HG02610 (cell line): Measurements from ENCODE around the gene EPHB6.
A peak's percentile ranks its signal among the peaks of the same experiment; 100 is the strongest.

ENCODE experiments used
- ATAC-seq: cut with Tn5 transposase; IDR thresholded peaks from one replicate; pipeline ENCODE4 v1.9.1; 2021; ENCODE audit warnings: mild to moderate bottlenecking, moderate library complexity; ENCODE audit not compliant: unreplicated experiment

EPHB6 gene

GRCh38 chr7:142832417-142832816 is 22.5 kb upstream of the EPHB6 start:
- no peak for ATAC-seq

DNA sequence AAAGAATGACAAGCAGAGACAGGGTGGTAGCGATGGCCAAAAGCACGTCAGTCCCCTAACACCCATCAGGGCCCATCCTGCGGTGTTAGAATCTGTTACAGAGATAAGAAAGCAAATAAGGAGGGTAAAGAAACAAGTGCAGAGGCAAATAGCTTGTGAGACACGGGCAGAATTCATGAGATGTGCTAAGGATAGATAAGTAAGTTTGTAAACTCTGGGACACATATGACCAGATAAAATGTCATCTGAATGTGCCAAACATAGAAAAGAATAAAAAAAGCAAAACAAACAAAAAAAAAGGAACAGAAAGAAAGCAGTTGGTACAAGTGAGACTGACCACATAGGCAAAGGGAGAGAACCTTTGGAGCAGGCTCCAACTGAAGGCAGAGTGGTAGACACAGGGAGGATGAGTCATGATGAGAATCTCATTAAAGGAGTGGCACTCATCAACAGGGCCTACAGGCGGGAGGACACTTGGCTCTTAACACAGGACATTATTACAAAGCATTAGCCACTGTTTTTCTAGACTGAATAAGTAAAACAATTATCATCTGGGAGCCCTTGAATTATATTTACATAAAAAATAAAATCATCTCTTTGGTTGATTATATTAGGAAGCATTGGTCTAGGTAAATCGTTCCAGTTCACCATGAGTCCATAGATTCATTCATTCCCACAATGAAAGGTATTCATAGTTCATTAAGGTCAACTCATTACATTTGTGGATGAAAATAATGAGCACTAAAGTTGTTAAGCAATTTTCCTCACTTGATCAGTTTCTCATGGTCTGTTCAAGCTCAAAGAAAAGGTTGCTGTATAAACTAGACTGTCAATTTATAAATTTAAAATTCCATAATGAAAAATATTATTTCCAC is 21.5 kb upstream of the EPHB6 start:
- peak; percentile 61 for ATAC-seq

- no peak for ATAC-seq
Observed at GRCh38 chr7:142835487-142835886, 19.4 kb upstream of the EPHB6 start.

DNA sequence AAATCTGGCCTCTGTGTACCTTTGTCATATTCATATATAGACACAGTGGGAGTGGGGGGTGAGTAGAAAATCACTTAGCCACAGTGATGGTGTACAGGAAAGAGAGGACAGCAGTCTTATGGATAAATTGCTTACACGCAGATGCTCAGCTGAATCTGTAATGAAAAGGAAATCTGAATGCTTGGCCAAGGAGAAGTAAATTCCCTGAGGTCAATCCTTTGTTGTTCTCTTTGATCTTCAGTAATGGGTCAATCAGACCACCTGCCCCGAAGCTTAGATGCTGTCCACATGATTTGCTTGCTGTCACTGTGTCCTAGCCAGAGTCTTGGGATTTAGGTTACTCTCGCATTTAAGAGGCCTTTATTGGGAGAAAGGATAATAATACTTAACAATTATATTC is 18.4 kb upstream of the EPHB6 start:
- no peak for ATAC-seq

DNA sequence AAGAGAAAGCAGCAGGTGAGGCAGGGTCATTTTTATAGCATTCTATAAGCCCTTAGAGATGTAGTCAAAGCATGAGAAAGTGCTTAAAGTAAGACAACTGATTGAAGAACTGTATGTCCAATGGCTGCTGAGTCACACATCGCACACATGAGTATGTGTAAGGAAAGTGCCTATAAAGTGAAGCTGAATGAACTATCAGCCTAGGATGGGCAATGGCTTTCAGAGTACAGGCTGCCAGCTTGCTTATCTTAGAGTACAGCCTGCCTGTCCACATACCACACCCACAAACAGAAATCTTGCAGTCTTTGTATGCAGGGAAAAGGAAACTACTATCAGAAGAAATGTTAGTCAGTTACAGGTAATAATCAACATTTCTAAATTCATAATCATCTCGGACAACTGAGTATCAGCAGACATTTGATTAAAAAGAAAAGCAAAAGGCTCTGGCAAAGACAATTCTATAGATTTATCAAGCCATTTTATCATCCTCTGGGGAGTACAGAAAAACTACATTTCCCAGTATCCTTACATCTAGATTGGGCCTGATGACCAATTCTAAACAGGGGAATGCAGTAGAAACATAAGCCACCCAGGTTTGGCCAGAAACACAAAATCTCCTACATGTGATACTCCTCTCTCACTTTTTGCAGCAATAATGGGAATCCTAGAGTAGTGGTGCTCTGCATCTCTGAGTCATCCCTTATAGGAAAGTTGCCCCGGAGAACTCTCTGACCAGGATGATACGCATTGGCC is 16.2 kb upstream of the EPHB6 start:
- no peak for ATAC-seq

GRCh38 chr7:142842251-142842766 is 12.6 kb upstream of the EPHB6 start:
- ATAC-seq: no peak

DNA sequence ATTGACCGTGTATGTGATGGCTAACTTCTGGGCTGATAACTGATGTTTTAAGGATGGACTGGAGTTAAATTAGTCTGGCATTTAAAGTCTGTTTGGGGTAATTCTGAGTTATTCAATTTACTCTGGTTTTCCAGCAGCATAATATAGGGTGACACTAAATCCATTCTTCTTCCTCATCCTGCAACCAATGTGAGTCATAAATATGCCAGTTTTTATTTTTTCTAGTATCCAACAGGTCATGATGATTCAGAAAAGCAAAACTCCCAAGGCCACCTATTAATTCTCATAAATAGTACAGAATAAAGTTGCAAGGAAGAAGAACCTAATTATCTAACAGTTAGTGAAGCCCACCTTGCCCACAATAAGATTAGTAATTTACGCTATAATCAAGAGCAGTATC is 7.5 kb upstream of the EPHB6 start:
- no peak for ATAC-seq

- no peak for ATAC-seq
Observed at GRCh38 chr7:142851269-142851668, 3.6 kb upstream of the EPHB6 start.

- no peak for ATAC-seq
Observed at GRCh38 chr7:142851919-142852318, 3.0 kb upstream of the EPHB6 start.

DNA sequence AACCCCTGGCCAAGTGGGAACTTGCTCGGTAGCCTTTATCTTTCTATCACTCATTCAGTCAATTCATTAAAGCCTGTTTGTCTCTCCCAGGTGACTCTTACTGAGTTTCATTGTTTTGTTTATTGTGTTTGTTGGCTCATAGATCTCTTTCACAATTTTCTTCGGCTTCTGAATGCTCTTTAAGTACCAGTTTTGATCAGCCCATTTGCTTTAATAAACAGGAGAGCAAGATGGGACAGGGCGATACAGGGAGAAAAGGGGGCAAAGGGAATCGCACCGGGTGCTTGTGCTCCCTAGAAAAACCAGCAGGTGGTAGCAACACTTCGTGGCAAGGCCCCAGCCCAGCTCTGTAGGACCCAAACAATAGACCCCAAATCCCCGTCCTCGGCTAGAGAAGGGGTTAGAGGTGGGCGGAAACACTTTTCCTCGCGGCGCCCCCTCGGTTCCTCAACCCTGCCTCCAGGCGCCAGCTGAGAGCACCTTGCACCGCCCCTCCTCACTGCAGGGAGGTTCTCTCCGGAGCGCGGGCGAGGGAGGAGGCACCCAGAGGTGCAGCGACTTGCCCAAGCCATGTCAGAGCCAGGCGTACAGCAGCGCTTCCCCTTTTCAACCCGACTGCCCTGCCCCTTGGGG is 1.0 kb upstream of the EPHB6 start:
- peak; percentile 84 for ATAC-seq

DNA sequence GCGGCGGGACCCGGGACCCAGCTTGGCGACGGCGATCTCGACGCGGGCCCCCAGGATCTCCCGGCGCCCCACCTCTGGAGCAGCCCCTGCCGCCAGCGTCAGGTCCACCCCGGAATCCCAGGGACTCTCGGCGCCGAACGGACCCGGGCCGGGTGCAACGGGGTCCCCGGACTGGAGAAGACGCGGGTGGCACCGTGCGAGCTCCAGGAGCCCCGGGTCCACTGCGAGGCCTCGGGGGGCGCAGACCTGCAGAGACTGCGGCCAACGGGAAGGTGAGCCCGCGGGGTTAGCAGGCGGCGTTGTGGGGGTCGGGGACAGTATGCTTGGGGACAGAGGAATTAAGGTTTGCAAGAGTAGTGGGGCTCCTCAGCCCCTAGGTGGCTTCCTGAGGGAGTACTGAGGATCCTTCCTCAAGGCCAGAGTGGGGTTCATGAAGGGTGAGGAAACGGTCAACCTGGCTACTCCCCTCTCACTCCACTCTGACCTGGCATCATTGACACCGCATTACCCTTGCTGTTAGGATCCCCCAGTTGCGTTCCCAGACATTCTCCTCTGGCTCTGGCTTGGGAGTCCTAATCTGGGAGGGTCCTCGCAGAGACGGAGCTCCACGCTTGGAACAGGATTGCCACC is 353 bp downstream of the EPHB6 start:
- no peak for ATAC-seq

DNA sequence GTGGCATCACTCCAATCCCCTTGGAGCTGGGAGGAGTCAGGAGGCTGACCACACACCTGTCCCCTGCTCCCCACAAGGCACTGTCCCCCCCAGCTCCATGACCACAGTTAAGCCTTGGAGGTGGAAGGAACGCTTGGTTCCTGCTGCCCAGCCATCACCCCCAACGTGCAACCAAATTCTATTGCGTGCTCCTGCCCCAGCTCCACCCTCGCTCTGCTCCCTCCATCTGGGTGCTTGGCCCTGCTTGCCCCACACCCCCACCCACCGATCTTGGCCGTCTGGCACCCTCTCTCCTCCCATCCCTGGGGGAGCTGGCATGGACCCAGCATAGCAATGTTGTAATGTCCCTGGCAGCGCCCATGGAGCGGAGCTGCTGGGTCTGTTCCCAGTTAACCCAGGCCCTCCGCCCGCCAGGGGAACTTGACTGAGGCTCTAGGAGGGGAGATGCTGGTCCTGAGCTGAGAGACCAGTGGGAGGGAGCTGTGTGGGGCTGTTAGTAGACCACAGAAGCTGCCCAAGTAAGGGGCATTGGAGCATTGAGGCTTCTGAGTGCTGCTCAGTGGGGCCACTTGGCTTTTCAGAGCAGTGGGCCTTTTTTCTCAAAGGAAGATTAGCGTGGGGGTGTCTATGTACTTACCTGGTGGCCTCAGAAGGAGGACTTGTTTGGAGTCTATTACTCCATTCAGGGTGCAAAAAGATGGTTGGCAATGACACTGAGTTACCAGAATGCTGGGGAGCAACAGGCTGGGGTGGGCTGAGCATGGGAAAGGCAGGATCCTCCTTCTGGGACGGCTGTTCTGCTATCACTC is 1.1 kb downstream of the EPHB6 start:
- ATAC-seq: no peak

DNA sequence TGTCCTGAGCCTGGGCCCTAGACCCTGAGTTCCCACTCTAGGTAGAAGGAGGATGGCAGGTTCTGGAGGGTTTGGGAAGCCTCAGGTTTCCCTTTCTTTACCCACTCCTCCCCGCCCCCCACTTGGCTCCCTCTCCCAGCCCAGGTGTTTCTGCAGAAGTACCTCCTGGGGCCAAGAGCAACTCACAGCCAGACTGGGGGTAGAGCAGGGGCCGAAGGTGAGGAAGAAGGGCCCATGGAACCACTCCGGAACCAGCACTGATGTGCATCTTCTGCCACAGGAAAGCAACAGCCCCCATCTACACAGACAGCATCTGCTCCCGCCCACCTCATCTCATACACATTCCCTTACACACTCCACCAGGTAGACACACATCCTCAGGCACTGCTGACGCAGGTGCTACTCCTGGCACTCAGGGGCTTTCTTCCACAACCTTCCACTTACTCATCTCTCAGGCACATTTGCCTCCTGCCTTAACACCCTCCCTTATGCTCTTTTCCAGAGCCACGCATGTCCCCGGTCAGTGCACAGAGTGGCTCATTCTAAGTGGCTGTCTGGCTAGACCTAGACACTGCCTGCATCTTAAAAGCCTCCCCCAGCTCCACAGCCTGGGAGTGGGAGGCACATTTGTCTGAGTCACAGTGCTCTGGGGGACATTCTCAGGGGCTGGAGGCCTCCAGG is 1.8 kb downstream of the EPHB6 start:
- no peak for ATAC-seq

DNA sequence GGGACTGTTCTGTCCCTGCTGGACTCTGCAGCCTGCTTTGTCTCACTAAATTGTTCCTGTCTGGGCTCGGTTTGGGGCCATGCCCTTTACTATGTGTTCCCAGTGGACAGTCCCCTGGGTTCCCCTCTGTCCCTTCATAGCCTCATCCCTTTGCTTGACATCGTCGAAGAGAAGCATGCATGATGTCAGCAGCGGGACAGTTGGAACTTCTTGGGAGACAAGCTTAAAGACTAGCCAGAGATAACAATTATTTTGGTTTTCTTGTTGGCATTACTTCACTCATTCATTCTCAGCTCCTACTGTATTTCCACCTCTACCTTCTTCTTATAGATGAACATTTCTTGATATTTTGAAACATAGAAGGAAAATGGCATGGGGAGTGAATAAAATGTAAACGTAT is 2.7 kb downstream of the EPHB6 start:
- no peak for ATAC-seq

DNA sequence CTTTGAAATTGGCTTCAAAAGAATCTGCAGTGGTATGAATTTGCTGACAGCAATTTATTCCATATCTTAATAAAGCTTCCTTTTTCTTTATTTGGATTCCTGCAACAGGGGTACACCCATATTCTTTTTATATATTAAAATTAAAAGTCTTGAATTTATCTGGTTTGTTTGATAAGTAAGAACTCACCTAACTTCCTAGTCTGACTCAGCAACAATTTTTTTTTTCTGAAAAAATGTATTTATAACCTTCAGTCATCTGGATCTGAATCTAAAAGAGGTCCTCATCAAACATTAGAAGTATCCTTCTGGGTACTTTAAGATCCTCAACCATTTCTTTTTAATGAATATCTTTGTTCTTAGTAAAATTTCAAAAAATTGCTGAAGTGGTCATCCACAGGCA is 4.5 kb downstream of the EPHB6 start:
- ATAC-seq: no peak

GRCh38 chr7:142859829-142860228 is 5.0 kb downstream of the EPHB6 start:
- ATAC-seq: no peak

GRCh38 chr7:142860968-142861367 is 6.1 kb downstream of the EPHB6 start:
- ATAC-seq: no peak

DNA sequence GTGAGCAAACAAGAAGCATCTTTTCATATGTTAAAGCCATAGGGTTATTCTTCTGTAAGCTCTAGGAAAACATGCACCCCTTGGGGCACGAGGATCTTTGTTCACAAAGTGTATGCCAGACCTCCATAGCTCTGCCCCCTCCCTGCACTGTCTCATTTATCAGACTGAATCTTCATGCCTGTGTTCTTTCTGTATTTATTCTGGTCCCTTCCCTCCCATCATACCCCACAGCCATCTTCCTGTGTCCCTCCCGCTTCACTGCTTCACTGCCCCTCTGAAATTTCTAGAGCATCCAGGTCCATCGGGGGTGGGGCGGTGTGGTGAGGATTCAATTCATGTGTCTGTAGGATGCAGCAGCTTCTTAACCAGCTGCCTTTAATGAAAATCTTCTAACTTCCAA is 7.5 kb downstream of the EPHB6 start:
- no peak for ATAC-seq

DNA sequence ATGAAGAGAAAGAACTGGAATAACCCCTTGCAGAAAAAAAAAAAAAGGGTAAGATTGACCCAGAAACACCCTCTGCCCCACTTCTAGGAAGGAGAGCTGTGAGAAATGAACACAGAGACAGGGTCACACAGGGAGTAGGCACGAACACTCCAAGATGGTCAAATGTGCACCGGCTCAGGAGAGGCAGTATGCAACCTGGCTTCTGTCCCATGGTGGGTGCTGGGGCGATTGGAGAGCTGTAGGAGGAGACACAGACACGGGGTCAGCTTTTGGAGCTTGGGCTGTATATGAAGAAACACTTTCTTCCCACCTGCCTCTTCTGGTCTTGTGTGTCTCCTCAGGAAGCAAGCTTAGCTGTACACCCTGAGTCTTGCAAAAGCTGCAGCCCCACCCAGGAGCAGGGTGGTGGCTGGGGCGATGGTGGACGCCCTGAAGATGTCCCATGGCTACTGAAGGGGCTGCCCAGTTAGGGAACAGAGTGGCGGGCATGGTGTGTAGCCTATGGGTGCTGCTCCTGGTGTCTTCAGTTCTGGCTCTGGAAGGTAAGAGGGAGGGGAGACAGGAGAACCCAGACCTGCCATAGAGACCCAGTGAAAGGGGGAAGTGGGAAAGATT is 8.0 kb downstream of the EPHB6 start:
- no peak for ATAC-seq
